Type B pancreatic cell (in vitro differentiated cells): ENCODE measurements around the gene PLCB1. TPM values are rescaled to one million over a fixed set of nuclear protein-coding genes. Genes with fewer than 3 reads are reported as not detected.

Source experiments
- DNase-seq: peaks from one replicate; pipeline ENCODE4 v3.0.0; 2021; ENCODE audit warnings: mixed read lengths; ENCODE audit not compliant: unreplicated experiment; ENCODE audit errors: extremely low spot score
- H3K27ac Mint-ChIP-seq: 2 replicates; pipeline ENCODE4 v1.8.0; 2021; ENCODE audit warnings: mild to moderate bottlenecking, mixed read lengths
- H3K27me3 Mint-ChIP-seq: 2 replicates; pipeline ENCODE4 v1.8.0; 2021; ENCODE audit warnings: mixed read lengths
- H3K36me3 Mint-ChIP-seq: 2 replicates; pipeline ENCODE4 v1.8.0; 2021; ENCODE audit warnings: mixed read lengths
- H3K4me1 Mint-ChIP-seq: one replicate; pipeline ENCODE4 v1.8.0; 2021; ENCODE audit warnings: mixed read lengths; ENCODE audit not compliant: unreplicated experiment
- H3K4me3 Mint-ChIP-seq: 2 replicates; pipeline ENCODE4 v1.8.0; 2021; ENCODE audit warnings: mild to moderate bottlenecking, mixed read lengths
- H3K9me3 Mint-ChIP-seq: 2 replicates; pipeline ENCODE4 v1.8.0; 2021; ENCODE audit warnings: mixed read lengths
- total RNA-seq: library from RNA; stranded (reverse); gene quantifications from 2 replicates; pipeline ENCODE4 v1.2.1, GENCODE V29; 2021; ENCODE audit warnings: low replicate concordance
- TF ChIP-seq, protein P1 (sequence below): fragments of 200-600 bp; sonication (generic); conservative IDR thresholded peaks from 2 replicates; pipeline ENCODE4 v1.5.0; 2021; ENCODE audit warnings: antibody characterized with exemption, mild to moderate bottlenecking

PLCB1 gene
- total RNA-seq, 1 donor from 2014 or later, result 17.9 TPM

- Mint-ChIP-seq H3K4me1 (peaks cover 31% of the 10 kb centered on the region), H3K27me3 (no peaks in the 10 kb centered on the region), H3K27ac (no peak overlapping the region), H3K36me3 (peaks cover 9% of the 10 kb centered on the region), H3K4me3 (no peak overlapping the region), H3K9me3 (no peaks in the 10 kb centered on the region)
- TF ChIP-seq, protein P1, sequence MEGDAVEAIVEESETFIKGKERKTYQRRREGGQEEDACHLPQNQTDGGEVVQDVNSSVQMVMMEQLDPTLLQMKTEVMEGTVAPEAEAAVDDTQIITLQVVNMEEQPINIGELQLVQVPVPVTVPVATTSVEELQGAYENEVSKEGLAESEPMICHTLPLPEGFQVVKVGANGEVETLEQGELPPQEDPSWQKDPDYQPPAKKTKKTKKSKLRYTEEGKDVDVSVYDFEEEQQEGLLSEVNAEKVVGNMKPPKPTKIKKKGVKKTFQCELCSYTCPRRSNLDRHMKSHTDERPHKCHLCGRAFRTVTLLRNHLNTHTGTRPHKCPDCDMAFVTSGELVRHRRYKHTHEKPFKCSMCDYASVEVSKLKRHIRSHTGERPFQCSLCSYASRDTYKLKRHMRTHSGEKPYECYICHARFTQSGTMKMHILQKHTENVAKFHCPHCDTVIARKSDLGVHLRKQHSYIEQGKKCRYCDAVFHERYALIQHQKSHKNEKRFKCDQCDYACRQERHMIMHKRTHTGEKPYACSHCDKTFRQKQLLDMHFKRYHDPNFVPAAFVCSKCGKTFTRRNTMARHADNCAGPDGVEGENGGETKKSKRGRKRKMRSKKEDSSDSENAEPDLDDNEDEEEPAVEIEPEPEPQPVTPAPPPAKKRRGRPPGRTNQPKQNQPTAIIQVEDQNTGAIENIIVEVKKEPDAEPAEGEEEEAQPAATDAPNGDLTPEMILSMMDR, result no peak
- DNase-seq, result no peak
These were observed 673.8 kb downstream of the PLCB1 start for GRCh38 chr20:8805737-8806442.

- TF ChIP-seq, protein P1, result no peak
- Mint-ChIP-seq H3K4me1 (peaks cover 28% of the 10 kb centered on the region), H3K4me3 (no peak overlapping the region), H3K9me3 (no peaks in the 10 kb centered on the region), H3K27ac (no peak overlapping the region), H3K27me3 (no peaks in the 10 kb centered on the region), H3K36me3 (peaks cover 3% of the 10 kb centered on the region)
- no peak for DNase-seq
These were observed 675.6 kb downstream of the PLCB1 start for GRCh38 chr20:8807480-8808201.

DNA sequence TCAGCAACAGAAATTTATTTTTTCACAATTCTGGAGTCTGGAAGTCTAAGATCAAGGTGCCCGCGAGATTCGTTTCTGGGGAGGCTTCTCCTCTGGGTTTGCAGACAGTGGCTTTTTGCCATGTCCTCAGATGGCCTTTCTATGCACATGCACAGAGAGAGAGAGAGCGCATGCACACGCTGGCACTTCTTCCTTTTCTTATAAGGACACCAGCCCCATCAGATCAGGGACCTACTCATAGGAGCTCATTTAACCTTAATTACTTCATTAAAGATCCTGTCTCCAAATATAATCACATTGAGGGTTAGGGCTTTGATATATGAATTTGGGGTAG is 676.1 kb downstream of the PLCB1 start:
- Mint-ChIP-seq H3K9me3 (no peaks in the 10 kb centered on the region), H3K4me3 (no peak overlapping the region), H3K27ac (no peak overlapping the region), H3K27me3 (no peaks in the 10 kb centered on the region), H3K4me1 (peaks cover 29% of the 10 kb centered on the region), H3K36me3 (peaks cover 3% of the 10 kb centered on the region)
- TF ChIP-seq, protein P1, result no peak
- DNase-seq, result no peak

- Mint-ChIP-seq H3K36me3 (no peaks in the 10 kb centered on the region), H3K4me3 (no peak overlapping the region), H3K4me1 (peaks cover 23% of the 10 kb centered on the region), H3K9me3 (no peaks in the 10 kb centered on the region), H3K27me3 (no peaks in the 10 kb centered on the region), H3K27ac (no peak overlapping the region)
- TF ChIP-seq, protein P1, result no peak
- DNase-seq, result no peak
These were observed 677.3 kb downstream of the PLCB1 start for GRCh38 chr20:8809107-8809953.

- Mint-ChIP-seq H3K4me3 (no peak overlapping the region), H3K9me3 (no peaks in the 10 kb centered on the region), H3K27me3 (no peaks in the 10 kb centered on the region), H3K27ac (peak overlapping the region; percentile 52), H3K36me3 (no peaks in the 10 kb centered on the region), H3K4me1 (peaks cover 23% of the 10 kb centered on the region)
- DNase-seq, result no peak
- TF ChIP-seq, protein P1, result no peak
These were observed 679.9 kb downstream of the PLCB1 start for GRCh38 chr20:8811801-8812594.
